WTC11 (cell line): ENCODE data around the gene LRRC74A. TPM values are rescaled to one million over a fixed set of nuclear protein-coding genes. Genes with fewer than 3 reads are reported as not detected.

Source experiments
- ATAC-seq: fragments of 200-7000 bp; cut with Tn5 transposase; 2 replicates; pipeline ENCODE4 v1.10.0; 2021; ENCODE audit warnings: mild to moderate bottlenecking, moderate library complexity
- CTCF ChIA-PET: fragments of 300-600 bp; sonication (Branson Sonifier 250); formaldehyde crosslinking; loops from one replicate; lab custom pipeline; 2021; ENCODE audit warnings: antibody characterized with exemption; lab: Charles Lee
- POLR2A ChIA-PET: fragments of 350-600 bp; sonication (Branson Sonifier 250); formaldehyde crosslinking; loops from one replicate; lab custom pipeline; 2021; ENCODE audit warnings: antibody characterized with exemption; lab: Charles Lee
- DNase-seq: peaks from one replicate; pipeline ENCODE4 v3.0.0; 2021; ENCODE audit warnings: low spot score
- H3K27ac Mint-ChIP-seq: 2 replicates; pipeline ENCODE4 v1.8.0; 2021; ENCODE audit warnings: mixed read lengths
- H3K27me3 Mint-ChIP-seq: 2 replicates; pipeline ENCODE4 v1.8.0; 2021; ENCODE audit warnings: low read depth, mild to moderate bottlenecking, moderate library complexity, mixed read lengths
- H3K36me3 Mint-ChIP-seq: 2 replicates; pipeline ENCODE4 v1.8.0; 2021; ENCODE audit warnings: mixed read lengths
- H3K4me1 Mint-ChIP-seq: 2 replicates; pipeline ENCODE4 v1.8.0; 2022; ENCODE audit warnings: mixed read lengths
- H3K4me3 Mint-ChIP-seq: 2 replicates; pipeline ENCODE4 v1.8.0; 2021; ENCODE audit warnings: mild to moderate bottlenecking, moderate library complexity, mixed read lengths
- H3K9me3 Mint-ChIP-seq: 2 replicates; pipeline ENCODE4 v1.8.0; 2021; ENCODE audit warnings: mixed read lengths
- ESRRA ChIP-seq: sonication (generic); formaldehyde crosslinking; IDR thresholded peaks from 2 replicates; pipeline ENCODE4 v1.8.1; 2022; ENCODE audit warnings: mild to moderate bottlenecking, missing genetic modification reagents, borderline replicate concordance
- GTF2I ChIP-seq: fragments of 250-450 bp; sonication (Bioruptor Pico); conservative IDR thresholded peaks from 2 replicates; pipeline ENCODE4 v1.4.0; 2021; ENCODE audit warnings: mild to moderate bottlenecking
- HMGA2 ChIP-seq: fragments of 250-450 bp; sonication (Bioruptor Pico); IDR thresholded peaks from 2 replicates; pipeline ENCODE4 v1.4.0; 2021; ENCODE audit warnings: mild to moderate bottlenecking, moderate library complexity
- JAZF1 ChIP-seq: fragments of 250-450 bp; sonication (Bioruptor Pico); IDR thresholded peaks from 2 replicates; pipeline ENCODE4 v1.9.0; 2021; ENCODE audit warnings: moderate library complexity, mild to moderate bottlenecking, inconsistent platforms
- JUN ChIP-seq: sonication (generic); formaldehyde crosslinking; IDR thresholded peaks from 2 replicates; pipeline ENCODE4 v1.8.0; 2023; ENCODE audit warnings: mild to moderate bottlenecking, missing genetic modification reagents
- MYBL2 ChIP-seq: sonication (generic); formaldehyde crosslinking; IDR thresholded peaks from 2 replicates; pipeline ENCODE4 v1.8.1; 2023; ENCODE audit warnings: mild to moderate bottlenecking, moderate library complexity, missing genetic modification reagents
- NR3C1 ChIP-seq: sonication (generic); formaldehyde crosslinking; conservative IDR thresholded peaks from 2 replicates; pipeline ENCODE4 v1.8.1; 2023; ENCODE audit warnings: low read depth, mild to moderate bottlenecking, missing genetic modification reagents
- RORB ChIP-seq: fragments of 250-450 bp; sonication (Bioruptor Pico); IDR thresholded peaks from 2 replicates; pipeline ENCODE4 v1.9.0; 2021; ENCODE audit warnings: mild to moderate bottlenecking
- total RNA-seq: library from RNA; stranded (reverse); gene quantifications from 3 replicates; pipeline ENCODE4 v1.2.3, GENCODE V29; 2021
- TF ChIP-seq, protein P1 (sequence below): fragments of 200-600 bp; IDR thresholded peaks from 2 replicates; pipeline ENCODE4 v1.8.0; 2022; ENCODE audit warnings: antibody characterized with exemption
- TF ChIP-seq, protein P2 (sequence below): sonication (generic); formaldehyde crosslinking; IDR thresholded peaks from 2 replicates; pipeline ENCODE4 v1.8.1; 2023; ENCODE audit warnings: mild to moderate bottlenecking, missing genetic modification reagents
- TF ChIP-seq, protein P3 (sequence below): sonication (generic); formaldehyde crosslinking; IDR thresholded peaks from 2 replicates; pipeline ENCODE4 v1.8.1; 2023; ENCODE audit warnings: mild to moderate bottlenecking, missing genetic modification reagents
- TF ChIP-seq, protein P4 (sequence below): sonication (generic); formaldehyde crosslinking; IDR thresholded peaks from 2 replicates; pipeline ENCODE4 v1.8.1; 2023; ENCODE audit warnings: mild to moderate bottlenecking, moderate library complexity, missing genetic modification reagents
- TF ChIP-seq, protein P5 (sequence below): sonication (generic); formaldehyde crosslinking; IDR thresholded peaks from 2 replicates; pipeline ENCODE4 v1.8.1; 2023; ENCODE audit warnings: mild to moderate bottlenecking, missing genetic modification reagents, moderate library complexity
- TF ChIP-seq, protein P6 (sequence below): sonication (generic); formaldehyde crosslinking; IDR thresholded peaks from 2 replicates; pipeline ENCODE4 v1.8.1; 2022; ENCODE audit warnings: low read depth, mild to moderate bottlenecking, moderate library complexity, missing genetic modification reagents, borderline replicate concordance
- TF ChIP-seq, protein P7 (sequence below): fragments of 250-450 bp; sonication (Bioruptor Pico); IDR thresholded peaks from 2 replicates; pipeline ENCODE4 v1.9.0; 2021; ENCODE audit warnings: moderate library complexity, mild to moderate bottlenecking, inconsistent platforms, borderline replicate concordance

The LRRC74A gene
- total RNA-seq, 1 experiment from 2014 or later = not detected

DNA sequence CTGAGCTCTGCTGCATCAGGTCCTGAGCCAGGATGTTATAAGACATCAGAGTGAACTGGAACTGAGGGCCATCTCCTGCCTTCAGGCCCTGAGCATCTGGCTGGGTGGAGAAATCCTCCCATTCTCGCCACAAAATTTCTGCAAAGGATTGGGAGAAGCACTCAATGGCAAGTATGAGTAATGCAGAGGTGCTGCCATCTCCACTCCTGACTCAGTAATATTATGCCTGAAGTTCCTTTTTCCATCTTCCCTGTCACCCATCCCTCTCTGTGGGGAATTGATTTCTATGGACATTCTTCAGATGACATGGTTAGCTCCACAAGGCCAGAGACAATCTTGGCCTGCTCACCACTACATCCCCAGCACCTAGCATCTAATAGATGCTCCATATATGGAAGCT is 18.2 kb upstream of the LRRC74A start:
- H3K4me3 Mint-ChIP-seq = no peak overlapping the region
- H3K27me3 Mint-ChIP-seq = no peaks in the 10 kb centered on the region
- ChIA-PET CTCF (interaction anchor here (0.8 to 1.6 kb wide), 3 partner anchors 23 to 98 kb away, joined by 3 to 4 read pairs (median 4); no protein-coding TSS in a partner anchor), POLR2A (no interaction called here)
- TF ChIP-seq RORB (CRISPR knock-in tag) (no peak), MYBL2 (no peak), ESRRA (no peak), JAZF1 (CRISPR knock-in tag) (no peak), GTF2I (CRISPR knock-in tag) (no peak), JUN (CRISPR knock-in tag) (no peak), HMGA2 (CRISPR knock-in tag) (no peak), NR3C1 (CRISPR knock-in tag) (no peak)
- TF ChIP-seq, protein P1, sequence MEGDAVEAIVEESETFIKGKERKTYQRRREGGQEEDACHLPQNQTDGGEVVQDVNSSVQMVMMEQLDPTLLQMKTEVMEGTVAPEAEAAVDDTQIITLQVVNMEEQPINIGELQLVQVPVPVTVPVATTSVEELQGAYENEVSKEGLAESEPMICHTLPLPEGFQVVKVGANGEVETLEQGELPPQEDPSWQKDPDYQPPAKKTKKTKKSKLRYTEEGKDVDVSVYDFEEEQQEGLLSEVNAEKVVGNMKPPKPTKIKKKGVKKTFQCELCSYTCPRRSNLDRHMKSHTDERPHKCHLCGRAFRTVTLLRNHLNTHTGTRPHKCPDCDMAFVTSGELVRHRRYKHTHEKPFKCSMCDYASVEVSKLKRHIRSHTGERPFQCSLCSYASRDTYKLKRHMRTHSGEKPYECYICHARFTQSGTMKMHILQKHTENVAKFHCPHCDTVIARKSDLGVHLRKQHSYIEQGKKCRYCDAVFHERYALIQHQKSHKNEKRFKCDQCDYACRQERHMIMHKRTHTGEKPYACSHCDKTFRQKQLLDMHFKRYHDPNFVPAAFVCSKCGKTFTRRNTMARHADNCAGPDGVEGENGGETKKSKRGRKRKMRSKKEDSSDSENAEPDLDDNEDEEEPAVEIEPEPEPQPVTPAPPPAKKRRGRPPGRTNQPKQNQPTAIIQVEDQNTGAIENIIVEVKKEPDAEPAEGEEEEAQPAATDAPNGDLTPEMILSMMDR = no peak
- TF ChIP-seq, protein P2, sequence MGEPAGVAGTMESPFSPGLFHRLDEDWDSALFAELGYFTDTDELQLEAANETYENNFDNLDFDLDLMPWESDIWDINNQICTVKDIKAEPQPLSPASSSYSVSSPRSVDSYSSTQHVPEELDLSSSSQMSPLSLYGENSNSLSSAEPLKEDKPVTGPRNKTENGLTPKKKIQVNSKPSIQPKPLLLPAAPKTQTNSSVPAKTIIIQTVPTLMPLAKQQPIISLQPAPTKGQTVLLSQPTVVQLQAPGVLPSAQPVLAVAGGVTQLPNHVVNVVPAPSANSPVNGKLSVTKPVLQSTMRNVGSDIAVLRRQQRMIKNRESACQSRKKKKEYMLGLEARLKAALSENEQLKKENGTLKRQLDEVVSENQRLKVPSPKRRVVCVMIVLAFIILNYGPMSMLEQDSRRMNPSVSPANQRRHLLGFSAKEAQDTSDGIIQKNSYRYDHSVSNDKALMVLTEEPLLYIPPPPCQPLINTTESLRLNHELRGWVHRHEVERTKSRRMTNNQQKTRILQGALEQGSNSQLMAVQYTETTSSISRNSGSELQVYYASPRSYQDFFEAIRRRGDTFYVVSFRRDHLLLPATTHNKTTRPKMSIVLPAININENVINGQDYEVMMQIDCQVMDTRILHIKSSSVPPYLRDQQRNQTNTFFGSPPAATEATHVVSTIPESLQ (CRISPR knock-in tag) = no peak
- TF ChIP-seq, protein P3, sequence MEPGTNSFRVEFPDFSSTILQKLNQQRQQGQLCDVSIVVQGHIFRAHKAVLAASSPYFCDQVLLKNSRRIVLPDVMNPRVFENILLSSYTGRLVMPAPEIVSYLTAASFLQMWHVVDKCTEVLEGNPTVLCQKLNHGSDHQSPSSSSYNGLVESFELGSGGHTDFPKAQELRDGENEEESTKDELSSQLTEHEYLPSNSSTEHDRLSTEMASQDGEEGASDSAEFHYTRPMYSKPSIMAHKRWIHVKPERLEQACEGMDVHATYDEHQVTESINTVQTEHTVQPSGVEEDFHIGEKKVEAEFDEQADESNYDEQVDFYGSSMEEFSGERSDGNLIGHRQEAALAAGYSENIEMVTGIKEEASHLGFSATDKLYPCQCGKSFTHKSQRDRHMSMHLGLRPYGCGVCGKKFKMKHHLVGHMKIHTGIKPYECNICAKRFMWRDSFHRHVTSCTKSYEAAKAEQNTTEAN (CRISPR knock-in tag) = no peak
- TF ChIP-seq, protein P4, sequence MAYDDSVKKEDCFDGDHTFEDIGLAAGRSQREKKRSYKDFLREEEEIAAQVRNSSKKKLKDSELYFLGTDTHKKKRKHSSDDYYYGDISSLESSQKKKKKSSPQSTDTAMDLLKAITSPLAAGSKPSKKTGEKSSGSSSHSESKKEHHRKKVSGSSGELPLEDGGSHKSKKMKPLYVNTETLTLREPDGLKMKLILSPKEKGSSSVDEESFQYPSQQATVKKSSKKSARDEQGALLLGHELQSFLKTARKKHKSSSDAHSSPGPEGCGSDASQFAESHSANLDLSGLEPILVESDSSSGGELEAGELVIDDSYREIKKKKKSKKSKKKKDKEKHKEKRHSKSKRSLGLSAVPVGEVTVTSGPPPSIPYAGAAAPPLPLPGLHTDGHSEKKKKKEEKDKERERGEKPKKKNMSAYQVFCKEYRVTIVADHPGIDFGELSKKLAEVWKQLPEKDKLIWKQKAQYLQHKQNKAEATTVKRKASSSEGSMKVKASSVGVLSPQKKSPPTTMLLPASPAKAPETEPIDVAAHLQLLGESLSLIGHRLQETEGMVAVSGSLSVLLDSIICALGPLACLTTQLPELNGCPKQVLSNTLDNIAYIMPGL (CRISPR knock-in tag) = no peak
- TF ChIP-seq, protein P5, sequence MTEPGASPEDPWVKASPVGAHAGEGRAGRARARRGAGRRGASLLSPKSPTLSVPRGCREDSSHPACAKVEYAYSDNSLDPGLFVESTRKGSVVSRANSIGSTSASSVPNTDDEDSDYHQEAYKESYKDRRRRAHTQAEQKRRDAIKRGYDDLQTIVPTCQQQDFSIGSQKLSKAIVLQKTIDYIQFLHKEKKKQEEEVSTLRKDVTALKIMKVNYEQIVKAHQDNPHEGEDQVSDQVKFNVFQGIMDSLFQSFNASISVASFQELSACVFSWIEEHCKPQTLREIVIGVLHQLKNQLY (CRISPR knock-in tag) = no peak
- TF ChIP-seq, protein P6, sequence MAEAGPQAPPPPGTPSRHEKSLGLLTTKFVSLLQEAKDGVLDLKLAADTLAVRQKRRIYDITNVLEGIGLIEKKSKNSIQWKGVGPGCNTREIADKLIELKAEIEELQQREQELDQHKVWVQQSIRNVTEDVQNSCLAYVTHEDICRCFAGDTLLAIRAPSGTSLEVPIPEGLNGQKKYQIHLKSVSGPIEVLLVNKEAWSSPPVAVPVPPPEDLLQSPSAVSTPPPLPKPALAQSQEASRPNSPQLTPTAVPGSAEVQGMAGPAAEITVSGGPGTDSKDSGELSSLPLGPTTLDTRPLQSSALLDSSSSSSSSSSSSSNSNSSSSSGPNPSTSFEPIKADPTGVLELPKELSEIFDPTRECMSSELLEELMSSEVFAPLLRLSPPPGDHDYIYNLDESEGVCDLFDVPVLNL (CRISPR knock-in tag) = no peak
- peaks cover 44% of the 10 kb centered on the region for H3K36me3 Mint-ChIP-seq
- H3K27ac Mint-ChIP-seq = no peak overlapping the region
- no peaks in the 10 kb centered on the region for H3K9me3 Mint-ChIP-seq
- DNase-seq = no peak
- no peak for ATAC-seq
- H3K4me1 Mint-ChIP-seq = peaks cover 14% of the 10 kb centered on the region

DNA sequence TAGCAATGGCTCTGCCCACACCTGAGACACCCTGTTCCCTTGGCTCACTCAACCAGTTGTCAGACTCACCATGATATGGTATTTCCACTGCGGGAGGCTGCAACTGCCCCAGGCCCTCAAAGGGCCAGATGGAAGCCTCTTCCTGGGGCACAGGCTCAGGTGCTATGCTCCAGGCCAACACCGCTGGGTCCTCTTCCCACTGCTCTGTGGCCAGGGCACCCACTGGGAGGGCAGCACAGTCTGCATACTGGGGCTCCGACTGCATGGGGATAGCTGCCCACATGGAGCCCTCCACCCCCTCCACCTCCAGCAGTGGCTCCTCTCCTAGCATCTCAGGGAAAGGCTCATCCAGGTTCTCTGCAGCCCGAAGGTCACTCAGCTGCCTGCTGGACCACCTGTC is 17.2 kb upstream of the LRRC74A start:
- ATAC-seq = no peak
- peaks cover 1% of the 10 kb centered on the region; the same call in 1 of the 2 replicates for H3K27me3 Mint-ChIP-seq
- no peak for DNase-seq
- no peaks in the 10 kb centered on the region for H3K9me3 Mint-ChIP-seq
- POLR2A ChIA-PET = no interaction called here
- CTCF ChIA-PET = interaction anchor here (1.7 kb wide), 1 partner anchor 24 kb away, joined by 7 read pairs; no protein-coding TSS in a partner anchor
- H3K4me1 Mint-ChIP-seq = peaks cover 16% of the 10 kb centered on the region
- peaks cover 34% of the 10 kb centered on the region for H3K36me3 Mint-ChIP-seq
- TF ChIP-seq, protein P7, sequence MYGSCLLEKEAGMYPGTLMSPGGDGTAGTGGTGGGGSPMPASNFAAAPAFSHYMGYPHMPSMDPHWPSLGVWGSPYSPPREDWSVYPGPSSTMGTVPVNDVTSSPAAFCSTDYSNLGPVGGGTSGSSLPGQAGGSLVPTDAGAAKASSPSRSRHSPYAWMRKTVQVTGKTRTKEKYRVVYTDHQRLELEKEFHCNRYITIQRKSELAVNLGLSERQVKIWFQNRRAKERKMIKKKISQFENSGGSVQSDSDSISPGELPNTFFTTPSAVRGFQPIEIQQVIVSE = no peak
- H3K4me3 Mint-ChIP-seq = no peak overlapping the region
- H3K27ac Mint-ChIP-seq = no peak overlapping the region
